HG02970 (cell line): Measurements from ENCODE around the gene PTPRN2.

ENCODE experiments used
- ATAC-seq: cut with Tn5 transposase; IDR thresholded peaks from one replicate; pipeline ENCODE4 v1.9.1; 2021; ENCODE audit warnings: mild to moderate bottlenecking, moderate library complexity, moderate number of reproducible peaks; ENCODE audit not compliant: unreplicated experiment, low FRiP score

The PTPRN2 gene

GRCh38 chr7:157718303-157719007 is 869.2 kb downstream of the PTPRN2 start:
- no peak for ATAC-seq

- ATAC-seq: no peak
Measured at GRCh38 chr7:157717211-157718174, 870.1 kb downstream of the PTPRN2 start.

- no peak for ATAC-seq
Measured at GRCh38 chr7:157715938-157716280, 871.7 kb downstream of the PTPRN2 start.

- ATAC-seq: no peak
Measured at GRCh38 chr7:157715071-157715937, 872.3 kb downstream of the PTPRN2 start.

- ATAC-seq: no peak
Measured at GRCh38 chr7:157714166-157715070, 873.2 kb downstream of the PTPRN2 start.

GRCh38 chr7:157713591-157713990 is 874.0 kb downstream of the PTPRN2 start:
- ATAC-seq: no peak

- ATAC-seq: no peak
Measured at GRCh38 chr7:157712666-157713235, 874.9 kb downstream of the PTPRN2 start.

- ATAC-seq: no peak
Measured at GRCh38 chr7:157711353-157711888, 876.2 kb downstream of the PTPRN2 start.

GRCh38 chr7:157710396-157710795 is 877.2 kb downstream of the PTPRN2 start:
- no peak for ATAC-seq

- ATAC-seq: no peak
Measured at GRCh38 chr7:157709531-157710251, 877.9 kb downstream of the PTPRN2 start.

GRCh38 chr7:157708919-157709295 is 878.7 kb downstream of the PTPRN2 start:
- no peak for ATAC-seq

GRCh38 chr7:157707983-157708918 is 879.4 kb downstream of the PTPRN2 start:
- ATAC-seq: no peak

- ATAC-seq: no peak
Measured at GRCh38 chr7:157704365-157704764, 883.3 kb downstream of the PTPRN2 start.

GRCh38 chr7:157703534-157704195 is 884.0 kb downstream of the PTPRN2 start:
- ATAC-seq: no peak

GRCh38 chr7:157703131-157703530 is 884.5 kb downstream of the PTPRN2 start:
- ATAC-seq: no peak

GRCh38 chr7:157702311-157703023 is 885.2 kb downstream of the PTPRN2 start:
- no peak for ATAC-seq
